Measurements from ENCODE around the gene CFAP61. TPM values are rescaled to one million over a fixed set of nuclear protein-coding genes. Genes with fewer than 3 reads are reported as not detected.

The CFAP61 gene
- total RNA-seq, 4 donors from 2014 or later: 0.18 to 0.80 (median 0.57) TPM

DNA sequence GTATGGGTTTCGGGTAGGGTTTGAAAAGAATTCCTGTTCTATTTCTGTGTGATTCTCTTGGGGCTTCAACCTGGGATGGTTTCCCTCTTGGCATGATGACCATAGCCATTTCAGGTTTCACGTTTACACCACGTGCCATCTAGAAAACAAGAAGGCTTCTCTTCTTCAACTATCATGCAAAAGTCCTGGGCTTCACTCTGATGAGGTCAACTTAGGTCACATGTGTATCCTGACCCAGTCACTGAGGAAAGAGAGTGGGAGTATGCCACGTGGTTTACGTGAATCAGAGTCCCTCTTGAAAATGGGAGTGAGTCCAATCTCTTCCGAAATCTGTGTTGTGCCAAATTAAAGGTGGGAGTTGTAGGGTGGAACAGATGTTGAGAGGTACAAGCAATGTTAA, 174.2 kb downstream of the CFAP61 start:
- H3K4me3 ChIP-seq: no peak overlapping the region
- no peaks in the 10 kb centered on the region for H3K36me3 ChIP-seq
- H3K9me3 ChIP-seq: no peaks in the 10 kb centered on the region
- WGBS: 85% methylated on average over 6 of the region's 6 CpGs
- no peaks in the 10 kb centered on the region for H3K4me1 ChIP-seq
- no peak for DNase-seq (ENCODE audit: low spot score in 2 of 2)
- no peaks in the 10 kb centered on the region for H3K27me3 ChIP-seq
- no peak overlapping the region for H3K27ac ChIP-seq
- TF ChIP-seq POLR2A (IDR thresholded peaks at IDR 0.05) (no peak), EP300 (IDR thresholded peaks at IDR 0.05) (no peak), POLR2AphosphoS5 (IDR thresholded peaks at IDR 0.05) (no peak)
- TF ChIP-seq, protein P1, sequence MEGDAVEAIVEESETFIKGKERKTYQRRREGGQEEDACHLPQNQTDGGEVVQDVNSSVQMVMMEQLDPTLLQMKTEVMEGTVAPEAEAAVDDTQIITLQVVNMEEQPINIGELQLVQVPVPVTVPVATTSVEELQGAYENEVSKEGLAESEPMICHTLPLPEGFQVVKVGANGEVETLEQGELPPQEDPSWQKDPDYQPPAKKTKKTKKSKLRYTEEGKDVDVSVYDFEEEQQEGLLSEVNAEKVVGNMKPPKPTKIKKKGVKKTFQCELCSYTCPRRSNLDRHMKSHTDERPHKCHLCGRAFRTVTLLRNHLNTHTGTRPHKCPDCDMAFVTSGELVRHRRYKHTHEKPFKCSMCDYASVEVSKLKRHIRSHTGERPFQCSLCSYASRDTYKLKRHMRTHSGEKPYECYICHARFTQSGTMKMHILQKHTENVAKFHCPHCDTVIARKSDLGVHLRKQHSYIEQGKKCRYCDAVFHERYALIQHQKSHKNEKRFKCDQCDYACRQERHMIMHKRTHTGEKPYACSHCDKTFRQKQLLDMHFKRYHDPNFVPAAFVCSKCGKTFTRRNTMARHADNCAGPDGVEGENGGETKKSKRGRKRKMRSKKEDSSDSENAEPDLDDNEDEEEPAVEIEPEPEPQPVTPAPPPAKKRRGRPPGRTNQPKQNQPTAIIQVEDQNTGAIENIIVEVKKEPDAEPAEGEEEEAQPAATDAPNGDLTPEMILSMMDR (IDR thresholded peaks at IDR 0.05): no peak

GRCh38 chr20:20227013-20227571, 174.8 kb downstream of the CFAP61 start:
- Histone ChIP-seq H3K9me3 (no peaks in the 10 kb centered on the region), H3K4me3 (no peak overlapping the region), H3K36me3 (no peaks in the 10 kb centered on the region), H3K27me3 (no peaks in the 10 kb centered on the region), H3K27ac (no peak overlapping the region), H3K4me1 (no peaks in the 10 kb centered on the region)
- TF ChIP-seq POLR2A (IDR thresholded peaks at IDR 0.05) (no peak), POLR2AphosphoS5 (IDR thresholded peaks at IDR 0.05) (no peak)
- TF ChIP-seq, protein P1 (IDR thresholded peaks at IDR 0.05): no peak
- no peak for DNase-seq (ENCODE audit: low spot score in 2 of 2)
- WGBS: 92% methylated on average over 2 of the region's 2 CpGs

DNA sequence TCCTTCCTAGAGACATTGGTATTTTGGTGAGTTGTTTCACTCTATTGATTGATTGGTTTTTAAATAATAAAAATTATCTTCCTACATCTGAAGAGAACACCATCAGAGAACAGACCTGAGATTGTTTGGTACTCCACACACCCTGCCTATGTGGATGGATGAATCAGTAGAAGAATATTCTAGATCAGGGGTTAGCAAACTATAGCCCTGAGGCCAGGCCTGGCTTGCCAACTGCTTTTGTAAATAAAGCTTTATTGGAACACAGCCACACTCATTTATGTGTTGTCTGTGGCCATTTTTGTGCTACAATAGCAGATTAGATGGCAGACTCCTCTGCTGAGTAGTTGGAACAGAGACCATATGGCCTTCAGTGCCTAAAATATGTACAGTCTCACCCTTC, 176.0 kb downstream of the CFAP61 start:
- TF ChIP-seq, protein P1 (IDR thresholded peaks at IDR 0.05): no peak
- no peak for TF ChIP-seq POLR2AphosphoS5 (IDR thresholded peaks at IDR 0.05)
- no peak for TF ChIP-seq POLR2A (IDR thresholded peaks at IDR 0.05)
- no peak for TF ChIP-seq EP300 (IDR thresholded peaks at IDR 0.05)
- Histone ChIP-seq H3K4me3 (no peak overlapping the region), H3K9me3 (no peaks in the 10 kb centered on the region), H3K27me3 (no peaks in the 10 kb centered on the region), H3K27ac (no peak overlapping the region), H3K4me1 (no peaks in the 10 kb centered on the region), H3K36me3 (no peaks in the 10 kb centered on the region)
- no peak for DNase-seq (ENCODE audit: low spot score in 2 of 2)

DNA sequence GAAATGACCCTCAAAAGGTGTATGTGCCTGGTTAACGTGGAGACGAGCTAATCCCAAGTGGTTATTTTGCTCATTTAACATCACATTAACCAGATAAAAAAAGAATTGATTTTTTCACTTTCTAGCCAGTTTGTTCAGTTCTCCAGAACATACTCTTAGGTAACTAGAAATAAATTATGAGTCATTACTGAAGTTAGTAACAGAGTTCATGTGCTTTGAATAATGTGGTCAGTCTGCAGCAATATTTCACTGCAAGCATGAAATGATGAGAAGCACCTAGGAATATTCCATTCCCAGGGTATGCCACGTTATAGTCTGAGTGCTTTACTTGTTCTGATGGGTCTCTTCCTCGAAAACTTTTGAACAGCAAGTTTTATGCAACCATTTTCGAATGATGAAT, 177.3 kb downstream of the CFAP61 start:
- no peaks in the 10 kb centered on the region for H3K36me3 ChIP-seq
- WGBS: 60% methylated on average over 5 of the region's 5 CpGs
- TF ChIP-seq POLR2A (IDR thresholded peaks at IDR 0.05): no peak
- TF ChIP-seq EP300 (IDR thresholded peaks at IDR 0.05): no peak
- no peak for TF ChIP-seq POLR2AphosphoS5 (IDR thresholded peaks at IDR 0.05)
- TF ChIP-seq, protein P1 (IDR thresholded peaks at IDR 0.05): no peak
- H3K27ac ChIP-seq: no peak overlapping the region
- H3K27me3 ChIP-seq: no peaks in the 10 kb centered on the region
- H3K9me3 ChIP-seq: no peaks in the 10 kb centered on the region
- no peaks in the 10 kb centered on the region for H3K4me1 ChIP-seq
- H3K4me3 ChIP-seq: no peak overlapping the region
- no peak for DNase-seq (ENCODE audit: low spot score in 2 of 2)

DNA sequence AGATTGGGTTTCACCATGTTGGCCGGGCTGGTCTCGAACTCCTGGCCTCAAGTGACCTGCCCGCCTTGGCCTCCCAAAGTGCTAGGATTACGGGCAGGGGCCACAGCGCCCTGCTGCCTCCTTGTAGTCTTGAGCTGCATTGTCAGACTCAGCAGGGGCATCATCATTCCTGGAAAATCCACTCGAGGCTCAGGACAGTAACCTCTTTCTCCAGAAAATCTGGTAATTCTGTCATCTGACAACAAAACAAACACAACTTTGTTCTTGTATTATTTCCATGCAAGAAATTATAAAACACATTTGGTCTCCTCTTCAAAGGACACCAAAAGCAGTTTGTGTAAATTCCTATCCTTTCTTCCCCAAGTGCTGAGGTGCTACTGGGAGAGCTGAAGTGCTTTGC, 178.4 kb downstream of the CFAP61 start:
- WGBS: 96% methylated on average over 6 of the region's 6 CpGs

More for the DNA sequence above, 178.4 kb downstream of the CFAP61 start:
- TF ChIP-seq EP300 (IDR thresholded peaks at IDR 0.05): no peak
- no peak for TF ChIP-seq POLR2A (IDR thresholded peaks at IDR 0.05)
- TF ChIP-seq, protein P1 (IDR thresholded peaks at IDR 0.05): no peak
- no peak for TF ChIP-seq POLR2AphosphoS5 (IDR thresholded peaks at IDR 0.05)
- Histone ChIP-seq H3K4me3 (no peak overlapping the region), H3K36me3 (no peaks in the 10 kb centered on the region), H3K9me3 (no peaks in the 10 kb centered on the region), H3K27ac (no peak overlapping the region), H3K27me3 (no peaks in the 10 kb centered on the region), H3K4me1 (no peaks in the 10 kb centered on the region)
- no peak for DNase-seq (ENCODE audit: low spot score in 2 of 2)

Data from suprapubic skin (tissue), 4 donors.